Cardiac septum (tissue), 1 donor: ENCODE results near the gene ACSS1. TPM values are rescaled to one million over a fixed set of nuclear protein-coding genes. Genes with fewer than 3 reads are reported as not detected.

Source experiments
- DNase-seq: peaks from one replicate; pipeline ENCODE4 v3.0.0-alpha.2; 2020; ENCODE audit warnings: low spot score
- intact Hi-C: fragments of 100-400 bp; cut with DNase I; formaldehyde crosslinking; loops from one replicate; pipeline ENCODE4 v1.14.0; 2022
- total RNA-seq: library from RNA; stranded (reverse); fragmentation: NEBNext Ultra II Directional; extraction: Animal tissue kit (Norgen Biotek cat#: 25700); gene quantifications from one replicate; pipeline ENCODE4 v1.2.1, GENCODE V29; 2021
- donor health status: DM: no; HTN: no; CAD: no.

ACSS1 gene
- total RNA-seq, 1 donor from 2014 or later = 47.6 TPM

GRCh38 chr20:25020901-25021301, 37.0 kb downstream of the ACSS1 start:
- peak; percentile 76 for DNase-seq
- intact Hi-C loops = loop anchor here (2.0 kb wide), 1 partner anchor 16 kb away; no protein-coding TSS in a partner anchor

GRCh38 chr20:25020345-25020744, 37.6 kb downstream of the ACSS1 start:
- peak; percentile 35 for DNase-seq
- intact Hi-C loops = loop anchor here (2.0 kb wide), 1 partner anchor 16 kb away; no protein-coding TSS in a partner anchor

- intact Hi-C loops = loop anchor here (2.0 kb wide), 1 partner anchor 15 kb away; no protein-coding TSS in a partner anchor
- DNase-seq = peak; percentile 44
Observed at GRCh38 chr20:25019381-25020155, 38.4 kb downstream of the ACSS1 start.

GRCh38 chr20:25018841-25019240, 39.1 kb downstream of the ACSS1 start:
- peak; percentile 35 for DNase-seq
- intact Hi-C loops = no loop called here

GRCh38 chr20:25018425-25018824, 39.5 kb downstream of the ACSS1 start:
- intact Hi-C loops = no loop called here

GRCh38 chr20:25017257-25017803, 40.6 kb downstream of the ACSS1 start:
- intact Hi-C loops = no loop called here
- peak; percentile 70 for DNase-seq

More at GRCh38 chr20:25018425-25018824, 39.5 kb downstream of the ACSS1 start:
- DNase-seq = peak; percentile 43

GRCh38 chr20:25016471-25016870, 41.5 kb downstream of the ACSS1 start:
- intact Hi-C loops = no loop called here
- peak; percentile 46 for DNase-seq

GRCh38 chr20:25015986-25016385, 42.0 kb downstream of the ACSS1 start:
- DNase-seq = peak; percentile 14
- intact Hi-C loops = no loop called here

GRCh38 chr20:25014816-25015215, 43.1 kb downstream of the ACSS1 start:
- DNase-seq = peak; percentile 56
- intact Hi-C loops = no loop called here

GRCh38 chr20:25013478-25014380, 44.2 kb downstream of the ACSS1 start:
- intact Hi-C loops = no loop called here
- DNase-seq = peak; percentile 68

GRCh38 chr20:25012616-25013189, 45.2 kb downstream of the ACSS1 start:
- DNase-seq = peak; percentile 61
- intact Hi-C loops = no loop called here

- DNase-seq = peak; percentile 63
- intact Hi-C loops = no loop called here
Observed at GRCh38 chr20:25011831-25012241, 46.1 kb downstream of the ACSS1 start.

- intact Hi-C loops = no loop called here
- peak; percentile 44 for DNase-seq
Observed at GRCh38 chr20:25011261-25011660, 46.7 kb downstream of the ACSS1 start.

- peak; percentile 75 for DNase-seq
- intact Hi-C loops = no loop called here
Observed at GRCh38 chr20:25009218-25010145, 48.5 kb downstream of the ACSS1 start.

GRCh38 chr20:25008388-25009217, 49.3 kb downstream of the ACSS1 start:
- peak; percentile 60 for DNase-seq
- intact Hi-C loops = no loop called here

GRCh38 chr20:25007491-25008305, 50.2 kb downstream of the ACSS1 start:
- peak; percentile 72 for DNase-seq
- intact Hi-C loops = no loop called here
